ENCODE data around the gene NHLRC2.
"Not testable (repeated sequence)": the region's sequence is repeated elsewhere in the genome, so short reads cannot be mapped to it uniquely, and the experiment has no call there.

NHLRC2 gene, protein sequence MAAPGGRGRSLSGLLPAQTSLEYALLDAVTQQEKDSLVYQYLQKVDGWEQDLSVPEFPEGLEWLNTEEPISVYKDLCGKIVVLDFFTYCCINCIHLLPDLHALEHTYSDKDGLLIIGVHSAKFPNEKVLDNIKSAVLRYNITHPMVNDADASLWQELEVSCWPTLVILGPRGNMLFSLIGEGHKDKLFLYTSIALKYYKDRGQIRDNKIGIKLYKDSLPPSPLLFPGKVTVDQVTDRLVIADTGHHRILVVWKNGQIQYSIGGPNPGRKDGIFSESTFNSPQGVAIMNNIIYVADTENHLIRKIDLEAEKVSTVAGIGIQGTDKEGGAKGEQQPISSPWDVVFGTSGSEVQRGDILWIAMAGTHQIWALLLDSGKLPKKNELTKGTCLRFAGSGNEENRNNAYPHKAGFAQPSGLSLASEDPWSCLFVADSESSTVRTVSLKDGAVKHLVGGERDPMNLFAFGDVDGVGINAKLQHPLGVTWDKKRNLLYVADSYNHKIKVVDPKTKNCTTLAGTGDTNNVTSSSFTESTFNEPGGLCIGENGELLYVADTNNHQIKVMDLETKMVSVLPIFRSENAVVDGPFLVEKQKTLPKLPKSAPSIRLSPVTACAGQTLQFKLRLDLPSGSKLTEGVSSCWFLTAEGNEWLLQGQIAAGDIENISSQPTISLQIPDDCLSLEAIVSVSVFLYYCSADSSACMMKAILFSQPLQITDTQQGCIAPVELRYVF

GRCh38 chr10:113854013-113854760 is at the start of gene NHLRC2, which contains the start of gene DCLRE1A:
Gene NHLRC2 (plus strand): TSS chr10:113854661. CDS start chr10:113854873, 212 bp downstream.
Gene DCLRE1A (minus strand): TSS chr10:113854082. CDS start chr10:113853182, 900 bp downstream.
- peak; percentile 23 for DNase-seq (ENCODE audit: low read depth)

- DNase-seq (ENCODE audit: low read depth): no peak
Measured at GRCh38 chr10:113806503-113806902, 48.0 kb upstream of the NHLRC2 start.

GRCh38 chr10:113808168-113808567 is 46.3 kb upstream of the NHLRC2 start:
- DNase-seq (ENCODE audit: low read depth): no peak

GRCh38 chr10:113814700-113815099 is 39.8 kb upstream of the NHLRC2 start:
- not testable (repeated sequence) for DNase-seq (ENCODE audit: low read depth)

DNA sequence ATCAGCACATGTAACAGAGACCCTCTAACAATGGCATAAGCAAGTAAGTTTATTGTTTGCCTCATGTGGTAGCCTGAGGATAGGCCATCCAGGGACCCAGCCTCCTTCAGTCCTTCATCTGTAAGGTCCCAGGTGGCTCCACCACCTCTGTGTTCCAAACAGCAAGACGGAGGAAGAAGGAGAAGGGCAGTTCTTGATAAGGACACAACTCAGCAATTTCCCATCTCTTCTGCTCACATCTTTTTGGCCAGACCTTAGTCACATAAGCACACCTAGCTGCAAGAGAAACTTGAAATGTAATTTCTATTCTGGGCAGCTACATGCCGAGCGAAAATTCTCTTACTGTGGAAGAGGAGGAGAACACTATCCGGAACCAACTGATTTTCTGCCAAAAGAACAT is 34.5 kb upstream of the NHLRC2 start:
- no peak for DNase-seq (ENCODE audit: low read depth)

DNA sequence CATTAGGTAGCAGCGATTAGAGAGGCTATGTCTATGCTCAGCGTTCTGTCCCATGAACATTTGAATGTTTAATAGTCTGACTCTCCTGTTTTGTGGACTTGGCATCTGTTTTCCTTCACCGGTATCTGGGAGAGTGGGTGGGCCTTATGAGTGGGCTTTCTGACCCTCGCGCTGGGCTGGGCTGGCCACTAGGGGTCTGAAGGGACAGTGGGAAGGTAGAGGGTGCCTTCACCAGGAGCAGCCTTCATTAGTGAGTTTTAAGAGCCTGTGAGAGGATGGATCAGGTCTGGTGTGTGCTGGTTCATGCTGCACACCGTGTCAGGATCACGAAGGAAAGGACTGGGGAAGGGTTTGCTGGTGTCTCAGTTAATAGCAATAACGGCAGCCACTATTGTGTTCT is 34.0 kb upstream of the NHLRC2 start:
- no peak for DNase-seq (ENCODE audit: low read depth)

DNA sequence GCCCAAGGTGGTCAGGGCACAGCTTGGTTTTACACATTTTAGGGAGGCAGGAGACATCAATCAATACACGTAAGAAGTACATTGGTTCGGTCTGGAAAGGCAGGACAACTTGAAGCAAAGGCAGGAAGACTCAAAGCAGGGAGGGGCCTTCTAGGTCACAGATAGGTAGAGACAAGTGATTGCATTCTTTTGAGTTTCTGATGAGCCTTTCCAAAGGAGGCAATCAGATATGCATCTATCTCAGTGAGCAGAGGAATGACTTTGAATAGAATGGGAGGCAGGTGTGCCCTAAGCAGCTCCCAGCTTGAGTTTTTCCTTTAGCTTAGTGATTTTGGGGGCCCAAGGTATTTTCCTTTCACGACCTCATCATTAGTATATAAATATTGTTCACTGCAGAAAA is 33.2 kb upstream of the NHLRC2 start:
- DNase-seq (ENCODE audit: low read depth): not testable (repeated sequence)

GRCh38 chr10:113822174-113822573 is 32.3 kb upstream of the NHLRC2 start:
- DNase-seq (ENCODE audit: low read depth): no peak

- no peak for DNase-seq (ENCODE audit: low read depth)
Measured at GRCh38 chr10:113823389-113823788, 31.1 kb upstream of the NHLRC2 start.

- DNase-seq (ENCODE audit: low read depth): no peak
Measured at GRCh38 chr10:113825791-113826190, 28.7 kb upstream of the NHLRC2 start.

- DNase-seq (ENCODE audit: low read depth): not testable (repeated sequence)
Measured at GRCh38 chr10:113828567-113828966, 25.9 kb upstream of the NHLRC2 start.

GRCh38 chr10:113842171-113842570 is 12.3 kb upstream of the NHLRC2 start:
- DNase-seq (ENCODE audit: low read depth): no peak

- no peak for DNase-seq (ENCODE audit: low read depth)
Measured at GRCh38 chr10:113843972-113844485, 10.4 kb upstream of the NHLRC2 start.

- no peak for DNase-seq (ENCODE audit: low read depth)
Measured at GRCh38 chr10:113846036-113846435, 8.4 kb upstream of the NHLRC2 start.

DNA sequence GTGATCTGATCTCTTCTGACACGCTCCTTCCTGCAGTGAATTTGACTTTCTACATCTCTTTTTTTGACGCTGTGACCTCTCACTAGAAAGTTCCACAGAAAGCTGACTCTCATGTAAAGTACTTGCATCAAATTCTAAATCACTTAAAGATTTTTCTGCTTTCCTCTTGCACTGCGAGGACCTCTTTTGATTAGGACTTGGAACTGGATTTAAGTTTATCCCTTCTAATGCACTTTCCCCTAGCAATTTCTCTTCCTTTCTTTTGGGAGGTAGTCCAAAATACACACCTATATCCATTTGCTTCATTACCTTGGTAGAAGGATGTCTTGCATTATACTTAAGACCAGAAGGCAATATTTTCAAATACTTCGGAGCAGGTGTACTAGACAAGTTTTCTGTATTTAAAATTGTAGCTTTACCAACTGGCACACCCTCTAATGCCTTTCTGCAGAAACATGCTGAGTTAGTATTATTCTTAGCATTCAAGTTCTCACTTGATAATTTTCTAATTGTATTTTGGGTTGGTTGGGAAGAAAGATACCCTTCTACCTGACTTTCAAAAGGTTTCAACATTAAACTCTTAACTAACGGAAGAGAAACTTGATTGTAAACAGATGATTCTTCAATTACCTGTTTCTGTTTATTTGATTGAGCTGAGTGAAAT is 5.2 kb upstream of the NHLRC2 start:
- no peak for DNase-seq (ENCODE audit: low read depth)

GRCh38 chr10:113849946-113850345 is 4.5 kb upstream of the NHLRC2 start:
- DNase-seq (ENCODE audit: low read depth): no peak

- DNase-seq (ENCODE audit: low read depth): no peak
Measured at GRCh38 chr10:113853578-113854012, 866 bp upstream of the NHLRC2 start.

DNA sequence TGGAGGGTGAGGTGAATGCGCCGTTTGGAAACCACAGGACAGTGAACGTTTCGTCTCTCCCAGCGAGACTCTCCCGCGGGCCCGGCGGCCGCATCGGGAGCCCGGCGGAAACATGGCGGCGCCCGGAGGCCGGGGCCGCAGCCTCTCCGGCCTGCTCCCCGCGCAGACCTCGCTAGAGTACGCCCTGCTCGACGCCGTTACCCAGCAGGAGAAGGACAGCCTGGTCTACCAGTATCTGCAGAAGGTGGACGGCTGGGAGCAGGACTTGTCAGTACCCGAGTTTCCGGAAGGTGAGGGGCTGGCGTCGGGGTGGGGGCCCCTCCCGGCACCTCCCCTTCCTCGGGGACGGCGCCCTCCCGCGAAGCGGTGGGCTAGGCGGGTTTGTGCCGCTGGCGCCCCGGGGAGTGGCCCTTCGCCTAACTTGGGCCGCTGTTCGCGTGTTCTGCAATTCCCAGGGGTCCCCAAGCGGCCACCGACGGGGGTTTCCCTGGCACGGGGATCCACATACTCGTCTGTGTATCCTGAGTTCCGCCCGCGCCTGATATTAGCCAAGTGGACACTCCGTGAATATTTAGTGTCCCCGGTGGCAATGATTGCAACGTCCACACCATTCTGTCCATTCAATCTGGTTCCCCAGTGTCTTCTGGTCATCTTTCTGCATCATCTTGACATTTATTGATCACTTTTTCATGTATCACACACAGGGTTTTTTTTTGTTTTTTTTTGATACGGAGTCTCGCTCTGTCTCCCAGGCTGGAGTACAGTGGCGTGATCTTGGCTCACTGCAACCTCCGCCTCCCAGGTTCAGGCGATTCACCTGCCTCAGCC is 514 bp downstream of the NHLRC2 start:
- no peak for DNase-seq (ENCODE audit: low read depth)

- DNase-seq (ENCODE audit: low read depth): no peak
Measured at GRCh38 chr10:113856563-113856962, 2.1 kb downstream of the NHLRC2 start.

DNA sequence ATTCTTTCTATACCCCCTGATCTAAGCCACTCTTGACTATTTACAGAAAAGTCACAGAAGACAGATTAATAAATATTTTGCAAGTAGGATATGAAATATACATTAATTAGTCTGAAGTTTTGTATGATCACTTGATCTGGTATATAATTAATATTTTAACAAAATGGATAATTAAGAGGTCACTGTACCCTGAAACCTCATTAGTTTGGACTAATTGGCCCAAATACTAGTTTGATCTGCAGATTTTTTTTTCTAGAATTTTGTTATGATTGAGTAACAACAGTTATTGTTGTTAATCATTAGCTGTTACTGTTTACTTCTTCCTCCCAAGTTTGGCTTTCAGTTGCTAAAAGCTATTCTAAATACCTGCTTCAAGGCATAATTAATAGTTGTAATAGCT is 2.7 kb downstream of the NHLRC2 start:
- no peak for DNase-seq (ENCODE audit: low read depth)

GRCh38 chr10:113858541-113858940 is 4.1 kb downstream of the NHLRC2 start:
- DNase-seq (ENCODE audit: low read depth): no peak
